ENCODE data around the gene GORASP2.

Gene GORASP2

DNA sequence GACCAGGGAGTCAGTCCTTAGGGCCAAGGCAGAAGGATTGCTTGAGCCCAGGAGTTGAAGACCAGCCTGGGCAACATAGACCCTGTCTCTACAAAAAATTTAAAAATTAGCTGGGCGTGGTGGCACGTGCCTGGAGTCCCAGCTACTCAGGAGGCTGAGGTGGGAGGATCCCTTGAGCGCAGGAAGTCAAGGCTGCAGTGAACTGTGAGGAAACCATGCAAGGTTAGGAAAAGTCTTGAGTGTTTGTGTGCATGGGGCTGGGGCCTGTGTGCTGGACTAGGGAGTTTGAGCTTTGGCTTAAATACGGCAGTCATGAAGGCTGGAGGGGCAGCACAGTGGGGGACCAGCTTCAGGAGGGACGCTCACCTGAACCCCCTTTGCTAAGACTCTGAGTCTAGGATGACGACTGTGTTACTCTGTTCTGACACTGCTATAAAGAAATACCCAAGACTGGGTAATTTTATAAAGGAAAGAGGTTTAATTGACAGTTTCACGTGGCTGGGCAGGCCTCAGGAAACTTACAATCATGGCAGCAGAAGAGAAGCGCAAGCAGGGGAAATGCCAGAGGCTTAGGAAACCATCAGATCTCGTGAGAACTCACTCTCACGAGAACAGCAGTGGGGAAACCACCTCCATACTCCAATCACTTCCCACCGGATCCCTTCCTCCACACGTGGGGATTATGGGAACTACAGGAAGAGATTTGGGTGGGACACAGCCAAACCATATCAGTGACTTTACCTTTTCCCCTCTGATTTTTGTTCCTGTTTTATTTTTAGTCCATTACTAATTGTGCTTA lies 39.4 kb downstream of the GORASP2 start:
- DNase-seq, result no peak

DNA sequence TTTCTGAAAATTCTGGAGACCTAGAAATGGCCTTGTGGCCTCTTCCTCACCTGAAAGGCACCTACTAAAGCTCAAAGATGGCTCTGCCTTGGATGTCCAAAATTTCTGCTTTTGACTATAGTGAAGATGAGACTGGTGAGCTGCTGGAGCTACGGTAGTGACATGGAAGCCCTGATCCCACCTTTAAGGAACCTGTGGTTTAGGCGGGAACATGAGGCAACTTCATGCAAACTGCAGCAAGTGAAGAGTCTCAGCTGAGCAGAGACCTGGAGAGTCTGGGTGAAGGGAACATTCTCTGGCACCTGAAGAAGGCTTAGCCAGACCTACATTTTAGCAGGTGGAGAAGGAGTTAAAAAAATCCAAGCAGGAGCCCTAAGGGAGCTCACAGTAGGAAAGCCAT lies 40.0 kb downstream of the GORASP2 start:
- no peak for DNase-seq

DNA sequence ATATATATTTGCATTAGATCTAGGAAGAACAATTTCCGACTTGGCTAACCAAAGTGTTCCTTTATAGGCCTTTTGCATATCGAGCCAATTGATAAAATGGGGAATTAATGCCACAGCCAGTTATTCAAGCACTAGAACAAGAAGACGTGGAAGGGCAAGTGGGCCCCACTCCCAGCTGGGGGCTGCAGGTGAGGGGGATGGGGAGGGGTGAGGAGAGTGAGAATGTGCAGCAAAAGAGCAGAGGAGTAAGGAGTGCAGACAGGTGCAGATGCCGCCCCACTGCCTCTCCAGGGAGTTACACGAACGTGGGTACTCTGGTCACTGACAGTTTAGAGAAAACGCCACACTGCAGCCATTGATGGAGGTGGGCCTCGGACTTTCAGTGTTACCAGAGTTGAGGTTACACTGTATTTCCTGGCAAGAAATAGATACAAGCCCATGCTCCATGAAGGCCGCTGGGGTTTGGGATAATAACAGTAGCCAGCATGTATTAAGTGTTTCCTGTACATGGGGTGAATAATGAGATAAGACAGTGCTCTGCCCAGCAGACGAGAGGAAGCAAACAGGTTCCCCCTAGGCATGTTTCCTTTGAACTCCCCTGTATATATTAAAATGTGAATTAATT lies 40.9 kb downstream of the GORASP2 start:
- DNase-seq, result no peak

DNA sequence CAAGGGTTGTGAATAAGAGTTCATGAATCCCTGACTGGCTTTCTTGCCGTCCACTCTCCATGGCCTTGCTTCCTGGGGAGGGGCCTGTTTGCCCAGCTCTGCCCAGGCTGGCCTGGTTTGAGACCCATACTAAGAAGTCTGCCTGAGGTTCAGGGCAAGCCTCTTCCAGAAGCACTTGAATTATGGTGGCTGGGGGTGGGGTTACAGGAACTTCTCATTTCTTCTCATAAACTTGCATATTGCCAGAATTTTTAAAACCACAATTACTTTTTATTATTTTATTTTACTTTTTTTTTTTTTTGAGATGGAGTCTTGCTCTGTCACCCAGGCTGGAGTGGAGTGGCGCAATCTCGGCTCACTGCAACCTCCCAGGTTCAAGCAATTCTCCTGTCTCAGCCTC lies 42.0 kb downstream of the GORASP2 start:
- no peak for DNase-seq

DNA sequence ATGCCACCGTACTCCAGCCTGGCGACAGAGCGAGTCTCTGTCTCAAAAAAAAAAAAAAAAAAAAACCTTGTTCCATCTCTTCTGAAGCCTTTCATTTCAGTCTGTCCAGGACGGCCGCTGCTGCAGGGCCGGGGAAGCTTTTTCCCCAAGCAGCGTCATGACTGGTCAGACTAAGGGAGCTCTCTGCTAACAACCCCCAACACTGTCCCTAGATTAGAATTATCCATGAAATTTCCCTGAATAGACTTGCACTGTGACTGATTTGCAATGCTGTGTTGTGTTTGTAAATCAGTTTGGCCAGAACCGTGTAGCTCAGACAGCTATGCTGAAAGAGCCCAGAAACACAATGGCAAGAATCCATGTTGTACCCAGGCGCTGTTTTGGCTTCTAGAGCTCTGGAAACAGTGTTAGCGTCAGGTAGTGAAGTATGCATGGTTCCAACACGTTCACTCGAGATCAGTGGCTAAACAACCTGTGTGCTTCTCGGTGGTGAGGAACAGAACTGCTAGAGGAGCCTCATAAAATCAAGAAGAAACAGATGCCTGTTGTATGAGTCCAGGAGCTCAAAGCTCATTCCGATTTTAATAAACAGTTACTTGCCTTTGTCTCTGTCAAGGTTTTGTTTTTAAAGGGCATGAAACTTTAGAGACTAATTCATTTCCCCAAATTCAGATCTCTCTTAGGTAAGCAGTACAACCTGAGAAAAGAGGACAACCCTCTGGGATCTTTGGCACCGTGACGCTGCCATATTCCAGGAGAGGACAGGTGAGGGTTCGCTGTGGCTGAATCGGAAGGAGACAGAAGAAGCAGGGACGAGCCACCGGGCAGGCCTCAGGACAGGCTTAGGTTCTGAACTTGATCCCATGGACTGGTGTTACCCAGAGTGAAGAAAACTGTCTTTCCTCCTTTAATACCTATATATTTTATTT lies 43.5 kb downstream of the GORASP2 start:
- DNase-seq, result no peak

DNA sequence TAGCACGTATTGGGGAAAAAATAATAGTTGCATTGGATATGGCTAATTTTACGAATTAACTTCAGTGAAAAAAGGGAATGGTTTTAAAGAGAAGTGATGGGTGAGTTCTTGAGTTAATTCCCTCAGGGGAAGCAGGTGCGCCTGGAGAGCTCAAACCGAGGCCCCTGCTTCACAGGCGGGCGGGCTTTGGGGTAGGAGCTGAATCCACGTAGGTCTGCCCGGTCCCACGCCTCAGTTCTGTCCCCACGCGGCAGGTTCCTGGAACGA lies 44.1 kb downstream of the GORASP2 start:
- DNase-seq, result no peak

DNA sequence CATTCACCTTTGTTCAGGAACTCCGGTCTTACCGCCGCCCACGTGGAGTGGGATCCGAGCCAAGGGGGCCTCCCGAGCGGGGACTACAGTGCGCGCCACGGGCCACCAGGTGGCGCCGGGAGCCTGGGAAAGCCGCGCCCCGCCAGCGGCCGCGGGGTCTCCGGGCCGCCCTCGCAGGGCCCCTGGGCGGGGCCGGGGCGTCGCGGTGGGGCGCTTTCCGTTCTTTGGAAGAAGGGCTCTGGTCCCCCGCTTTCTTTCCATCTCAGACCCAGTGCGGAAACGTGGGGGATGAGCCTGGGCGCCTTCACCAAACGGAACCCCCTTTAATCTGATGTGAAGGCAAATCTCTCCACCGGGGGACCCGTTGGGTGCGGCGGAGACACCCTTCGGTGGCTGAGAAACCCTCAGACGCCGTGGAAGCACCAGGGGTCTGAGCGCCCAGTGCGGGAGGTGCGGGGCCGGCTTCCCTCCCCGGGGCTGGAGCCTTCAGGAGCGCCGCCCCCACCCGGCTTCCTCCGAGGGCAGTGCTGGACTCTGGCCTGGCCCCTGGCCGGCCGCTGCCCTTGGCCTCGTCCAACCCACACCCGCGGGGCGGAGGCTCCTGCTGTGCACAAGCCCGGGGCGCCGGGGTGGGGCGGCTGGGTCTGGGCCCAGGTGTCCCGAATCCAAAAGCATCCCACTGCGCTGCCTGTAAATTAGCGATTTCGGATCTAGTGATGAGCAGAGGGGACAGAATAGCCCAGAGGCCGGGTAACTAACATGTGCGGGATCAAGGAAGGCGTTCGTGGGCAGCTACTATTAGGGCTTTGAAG lies 44.6 kb downstream of the GORASP2 start:
- DNase-seq, result peak; percentile 69 to 90

DNA sequence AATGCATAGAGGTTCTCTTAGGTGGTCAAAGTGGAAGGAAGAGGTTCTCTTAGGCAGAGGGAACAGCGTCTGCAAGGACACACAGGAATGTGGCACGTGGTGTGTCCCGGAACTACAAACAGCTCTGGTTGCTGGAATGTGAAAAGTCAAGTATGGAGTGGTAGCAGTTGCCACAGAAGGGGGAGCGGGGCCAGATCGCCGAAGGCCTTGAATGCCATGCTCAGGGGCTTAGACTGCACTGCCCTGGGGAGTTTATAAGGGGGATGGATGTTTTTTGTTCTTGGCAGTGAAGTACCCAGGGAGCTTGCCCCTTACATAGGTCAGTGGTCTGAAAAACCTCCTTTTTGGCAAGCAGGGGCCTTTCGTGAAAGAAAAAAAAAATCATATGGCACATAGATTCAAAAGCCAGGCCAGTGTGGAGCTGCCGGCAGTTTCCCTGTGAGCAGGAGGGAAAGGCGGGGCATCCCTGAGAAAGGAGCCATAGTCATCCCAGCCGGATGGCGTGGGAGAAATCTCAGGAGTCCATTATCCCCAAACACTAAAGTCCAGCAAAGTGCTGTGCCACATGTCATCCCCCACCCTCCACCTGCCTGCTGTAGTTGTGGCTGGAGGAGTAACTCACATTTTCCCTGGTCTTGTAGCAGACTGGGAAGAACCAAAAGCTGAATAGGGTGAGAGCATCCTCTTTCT lies 45.4 kb downstream of the GORASP2 start:
- no peak for DNase-seq

DNA sequence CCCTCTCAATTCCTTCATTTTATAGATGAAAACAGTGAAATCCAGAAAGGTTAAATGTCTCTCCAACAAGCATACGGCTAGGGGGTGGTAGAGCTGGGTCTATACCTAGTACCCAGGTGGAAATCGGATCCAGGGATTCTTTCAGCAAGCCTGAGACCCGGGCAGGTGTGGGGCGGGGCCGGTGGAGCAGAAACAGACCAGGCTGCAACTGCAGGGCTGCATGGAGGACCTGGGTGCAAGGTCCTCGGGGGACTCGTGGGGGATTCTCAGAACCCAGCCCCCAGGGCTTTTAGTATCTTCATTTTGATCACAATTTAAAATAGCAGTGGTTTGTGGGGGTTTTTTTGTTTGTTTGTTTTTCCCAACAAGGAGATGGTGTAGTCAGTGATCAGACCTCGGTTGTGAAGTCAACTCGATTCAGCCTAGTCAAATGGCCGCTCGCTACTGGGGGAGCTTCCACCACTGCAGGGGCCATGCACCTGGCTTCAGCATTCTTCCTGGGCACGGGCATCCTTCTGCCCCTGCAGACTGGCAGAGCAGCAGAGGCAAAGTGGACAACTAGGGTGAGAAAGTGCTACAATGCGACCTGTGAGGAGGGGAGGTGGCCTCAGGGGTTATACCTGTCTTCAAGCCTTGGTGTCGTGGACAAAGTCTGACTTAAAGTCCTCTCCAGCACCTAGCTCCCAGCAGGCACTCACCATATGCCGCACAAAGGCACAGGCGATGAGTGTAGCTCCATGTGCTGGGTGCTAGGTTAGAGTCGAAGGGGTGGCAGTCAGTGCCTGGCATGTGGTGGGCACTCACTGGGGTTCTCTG lies 46.3 kb downstream of the GORASP2 start:
- no peak for DNase-seq

DNA sequence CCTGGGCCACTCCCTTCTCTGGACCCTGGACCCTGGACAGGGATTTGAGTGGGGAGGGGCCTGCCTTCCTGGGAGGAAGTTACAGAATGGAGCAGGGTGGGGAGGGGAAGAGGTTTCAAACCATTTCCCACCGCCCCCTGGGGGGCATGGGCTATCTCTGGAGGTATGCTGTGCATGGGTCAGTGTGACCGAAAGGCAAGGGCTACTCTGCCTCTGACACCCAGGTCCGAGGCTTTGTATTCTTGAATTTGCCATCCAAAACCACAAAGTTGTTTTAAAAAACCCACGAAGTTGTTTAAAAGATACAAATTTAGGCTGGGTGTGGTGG lies 46.9 kb downstream of the GORASP2 start:
- DNase-seq, result no peak

DNA sequence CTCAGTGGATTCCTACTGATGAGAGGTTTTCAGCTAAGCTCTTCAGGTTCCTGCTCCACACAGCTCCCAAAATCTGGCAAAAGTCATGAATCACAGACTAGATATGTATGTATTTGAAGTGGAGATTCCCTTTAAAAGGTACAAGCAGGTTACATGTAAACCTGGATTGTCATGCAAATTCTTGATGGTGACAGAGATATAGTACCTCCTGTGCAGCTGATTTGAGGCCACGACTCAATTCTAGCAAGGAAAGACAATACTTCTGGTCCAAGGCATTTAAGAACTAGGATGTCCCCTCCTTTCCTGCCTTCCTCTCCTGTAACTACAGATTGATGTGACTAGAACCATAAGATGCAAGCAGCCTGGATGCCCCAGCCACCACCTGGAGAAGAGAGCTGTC lies 55.0 kb downstream of the GORASP2 start:
- DNase-seq, result no peak

DNA sequence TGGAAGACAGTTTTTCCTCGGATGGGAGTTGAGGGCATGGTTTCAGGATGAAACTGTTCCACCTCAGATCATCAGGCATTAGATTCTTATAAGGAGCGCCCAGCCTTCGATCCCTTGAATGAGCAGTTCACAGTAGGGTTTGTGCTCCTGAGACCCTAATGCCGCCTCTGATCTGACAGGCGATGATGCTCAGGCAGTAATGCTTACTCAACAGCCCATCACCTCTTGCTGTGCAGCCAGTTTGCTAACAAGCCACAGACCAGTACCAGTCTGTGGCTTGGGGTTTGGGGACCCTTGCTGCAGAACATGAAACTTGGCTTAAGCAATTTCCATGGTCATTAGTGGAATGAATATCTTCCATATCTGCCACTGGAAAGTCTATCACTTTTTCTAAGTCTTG lies 56.4 kb downstream of the GORASP2 start:
- no peak for DNase-seq

DNA sequence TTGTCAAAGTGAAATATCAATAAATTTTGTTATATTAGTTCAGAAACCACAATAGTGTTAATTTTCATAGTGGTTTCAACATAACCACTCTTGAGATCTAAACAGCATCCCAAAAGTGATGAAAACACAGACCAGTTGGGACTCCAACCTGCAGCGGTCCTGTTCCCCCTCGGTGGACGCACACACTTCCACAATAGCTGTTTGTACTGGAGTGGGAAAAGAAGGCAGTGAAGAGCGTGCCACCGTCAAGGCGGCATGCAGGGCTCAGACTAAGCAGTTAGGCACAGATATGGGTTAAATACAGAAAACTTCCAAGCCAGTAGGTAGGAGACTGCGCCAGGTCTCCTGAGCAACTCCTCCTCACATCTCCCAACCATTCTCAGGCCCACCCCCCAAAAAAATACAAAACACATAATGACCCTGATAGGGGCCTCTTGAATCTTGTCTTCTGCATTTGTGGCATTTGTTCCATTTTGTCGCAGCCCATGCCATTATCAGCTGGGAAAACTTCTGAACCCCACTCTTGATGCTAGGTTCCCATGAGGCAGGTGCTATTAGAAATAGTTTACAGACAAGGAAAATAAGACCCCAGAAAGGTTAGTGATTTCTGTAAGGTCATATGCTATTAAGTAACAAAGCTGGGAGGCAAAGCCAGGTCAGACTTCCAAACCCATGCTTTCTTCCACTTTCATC lies 57.7 kb downstream of the GORASP2 start:
- no peak for DNase-seq

DNA sequence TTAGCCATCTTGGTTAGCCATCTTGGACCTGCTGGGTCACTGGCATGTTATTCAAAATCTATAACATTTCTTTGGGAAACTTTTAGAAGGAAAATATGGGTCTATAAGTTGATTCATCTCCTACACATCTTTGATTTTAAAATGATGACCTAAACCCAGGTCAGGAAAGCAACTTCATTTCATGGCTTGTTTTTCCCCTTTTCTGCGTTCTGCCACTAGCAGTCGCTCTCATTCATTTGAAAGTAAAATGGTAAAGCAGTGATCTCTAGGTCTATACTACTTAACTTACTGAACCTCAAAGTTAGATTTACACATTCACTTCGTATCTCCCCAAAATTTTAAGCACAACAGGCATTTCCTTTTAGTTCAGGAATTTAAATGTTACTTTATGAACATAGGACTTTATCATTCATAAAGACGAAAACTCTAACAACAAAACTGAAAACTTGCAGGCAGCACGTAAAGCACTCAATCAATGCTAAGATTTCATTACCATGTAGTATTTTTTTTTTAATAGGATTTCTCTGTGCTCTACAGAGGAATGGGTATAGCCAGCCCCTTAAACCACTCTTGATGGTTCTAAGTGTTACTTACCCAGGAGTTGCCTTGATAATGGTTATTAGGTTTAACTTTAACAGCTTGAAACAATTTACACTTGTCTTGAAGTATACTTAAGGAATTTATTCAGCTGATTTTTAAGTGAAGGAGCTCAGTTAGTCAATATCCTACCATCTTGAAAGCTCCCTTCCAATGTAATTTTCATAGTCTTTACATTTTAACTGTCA lies 62.5 kb downstream of the GORASP2 start:
- no peak for DNase-seq

DNA sequence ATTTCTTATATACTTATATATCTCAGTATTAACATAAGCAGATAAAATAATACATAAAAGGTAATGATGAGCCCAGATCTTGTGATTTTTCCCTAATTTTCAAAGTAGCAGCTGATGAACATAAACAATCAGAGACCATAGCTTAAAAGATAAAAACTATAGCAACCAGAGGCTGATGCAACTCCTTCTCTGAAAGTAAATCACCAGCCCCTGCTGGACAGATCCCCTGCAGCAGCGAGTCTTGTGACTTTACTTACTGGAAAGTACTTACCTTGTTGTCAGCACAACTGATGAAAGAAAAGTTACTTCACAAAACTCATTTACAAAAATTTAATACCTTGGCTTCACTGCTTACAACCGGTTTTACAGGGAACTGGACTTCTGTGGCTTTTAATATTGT lies 67.3 kb downstream of the GORASP2 start:
- no peak for DNase-seq

DNA sequence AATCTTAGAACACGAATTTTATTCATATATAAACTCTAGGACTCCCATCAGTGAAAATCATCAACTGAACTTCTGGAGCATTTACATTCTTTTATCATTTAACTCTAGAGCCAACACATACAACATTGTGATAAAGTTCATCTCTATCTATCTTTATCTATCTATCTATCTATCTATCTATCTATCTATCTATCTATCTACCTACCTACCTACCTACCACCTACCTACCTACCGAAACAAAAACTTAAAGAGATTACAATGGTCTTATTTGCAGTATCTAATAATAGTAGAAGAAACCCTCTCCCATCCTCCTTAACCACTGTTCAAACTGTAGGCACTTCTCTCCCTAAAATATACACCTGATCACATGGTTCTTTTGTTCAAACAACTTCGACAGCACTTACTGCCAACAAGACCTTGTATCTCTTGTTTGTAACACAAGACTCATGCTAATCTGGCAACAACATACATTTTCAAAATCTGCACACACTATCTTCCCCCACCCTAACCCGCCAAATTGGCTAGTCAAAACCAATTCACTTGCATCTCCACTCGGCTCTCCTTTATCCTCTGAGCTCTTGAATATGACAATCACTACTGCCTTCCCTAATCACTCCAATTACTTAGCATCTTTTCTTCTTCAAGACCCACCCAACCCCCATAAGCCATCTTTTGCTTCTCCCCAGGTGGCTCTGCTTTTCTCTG lies 69.0 kb downstream of the GORASP2 start:
- no peak for DNase-seq

DNA sequence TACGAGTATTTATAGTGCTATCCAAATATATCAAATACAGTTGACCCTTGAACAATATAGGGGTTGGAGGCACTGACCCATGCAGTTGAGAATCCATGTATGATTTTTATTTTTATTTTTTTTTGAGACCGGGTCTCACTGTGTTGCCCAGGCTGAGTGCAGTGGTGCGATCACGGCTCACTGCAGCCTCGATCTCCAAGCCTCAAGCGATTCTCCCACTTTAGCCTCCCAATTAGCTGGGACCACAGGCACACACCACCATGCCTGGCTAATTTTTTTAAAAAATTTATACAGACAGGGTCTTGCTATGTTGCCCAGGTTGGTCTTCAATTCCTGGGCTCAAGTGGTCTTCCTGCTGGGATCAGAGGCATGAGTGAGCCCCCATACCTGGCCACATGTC lies 70.6 kb downstream of the GORASP2 start:
- DNase-seq, result no peak

DNA sequence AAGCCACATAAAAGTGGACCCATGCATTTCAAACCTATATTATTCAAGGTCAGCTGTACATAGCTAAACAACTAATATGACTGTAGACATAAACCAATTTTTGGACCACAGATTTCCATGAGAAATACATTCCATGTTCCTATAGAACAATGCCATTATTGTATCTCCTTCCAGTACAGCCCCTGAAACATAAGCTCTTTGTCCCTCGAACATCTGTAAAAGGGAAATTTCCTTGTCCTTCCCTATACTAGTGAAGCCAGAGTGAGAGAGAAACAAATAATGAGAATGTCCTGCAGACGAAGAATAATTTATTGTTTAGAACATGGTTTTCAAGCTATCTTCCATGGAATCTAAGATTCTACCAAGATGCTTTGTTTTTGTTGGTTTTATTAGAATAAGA lies 75.3 kb downstream of the GORASP2 start:
- no peak for DNase-seq

DNA sequence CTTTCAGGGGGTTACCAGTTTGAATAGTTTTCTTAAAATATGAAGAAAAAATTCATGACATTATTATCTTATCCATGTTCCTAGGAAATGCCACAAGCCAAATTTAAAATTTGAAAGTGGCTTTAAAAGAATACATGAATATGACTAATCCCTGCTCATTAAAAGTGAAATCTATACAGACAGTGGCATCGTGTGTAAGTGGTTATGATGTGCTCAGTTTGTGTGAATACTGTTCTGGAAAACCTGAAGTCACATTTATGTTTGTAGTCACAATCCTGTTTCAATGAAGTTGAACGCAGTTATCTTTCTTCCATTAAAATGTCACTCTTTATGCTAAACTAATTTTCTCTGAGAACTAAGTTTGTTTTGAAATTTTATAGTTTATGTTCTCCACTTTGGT lies 75.8 kb downstream of the GORASP2 start:
- DNase-seq, result no peak

Data from inflammatory macrophage treated with lipopolysaccharide for 1 hour (primary cell).